IPS DF 19.7 (cell line): Measurements from ENCODE around the gene UBE2G1.
"Not testable (repeated sequence)": the region's sequence is repeated elsewhere in the genome, so short reads cannot be mapped to it uniquely, and the experiment has no call there.

Experiments
- DNase-seq: peaks from one replicate; pipeline ENCODE4 v3.0.0-alpha.2; 2013; ENCODE audit warnings: low read depth, low spot score

UBE2G1 gene

DNA sequence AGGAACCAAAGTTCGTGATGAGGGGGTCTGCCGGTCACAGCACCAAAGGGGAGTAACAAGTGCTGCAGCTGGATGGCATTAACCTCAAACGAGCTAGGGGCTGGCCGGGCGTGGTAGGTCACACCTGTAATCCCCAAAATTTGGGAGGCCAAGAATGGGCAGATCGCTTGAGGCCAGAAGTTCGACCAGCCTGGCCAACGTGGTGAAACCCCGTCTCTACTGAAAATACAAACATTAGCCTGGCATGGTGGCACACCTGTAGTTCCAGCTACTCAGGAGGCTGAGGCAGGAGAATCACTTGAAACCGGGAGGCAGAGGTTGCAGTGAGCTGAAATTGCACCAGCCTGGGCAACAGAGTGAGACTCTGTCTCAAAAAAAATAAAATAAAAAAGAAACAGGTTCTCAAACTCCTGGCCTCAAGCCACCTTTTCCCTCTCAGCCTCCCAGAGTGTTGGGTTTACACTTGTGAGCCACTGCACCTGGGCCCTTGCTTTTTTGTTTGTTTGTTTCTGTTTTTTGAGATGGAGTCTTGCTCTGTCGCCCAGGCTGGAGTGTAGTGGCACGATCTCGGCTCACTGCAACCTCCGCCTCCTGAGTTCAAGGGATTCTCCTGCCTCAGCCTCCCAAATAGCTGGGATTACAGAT lies 9.4 kb upstream of the UBE2G1 start:
- DNase-seq, result not testable (repeated sequence)

DNA sequence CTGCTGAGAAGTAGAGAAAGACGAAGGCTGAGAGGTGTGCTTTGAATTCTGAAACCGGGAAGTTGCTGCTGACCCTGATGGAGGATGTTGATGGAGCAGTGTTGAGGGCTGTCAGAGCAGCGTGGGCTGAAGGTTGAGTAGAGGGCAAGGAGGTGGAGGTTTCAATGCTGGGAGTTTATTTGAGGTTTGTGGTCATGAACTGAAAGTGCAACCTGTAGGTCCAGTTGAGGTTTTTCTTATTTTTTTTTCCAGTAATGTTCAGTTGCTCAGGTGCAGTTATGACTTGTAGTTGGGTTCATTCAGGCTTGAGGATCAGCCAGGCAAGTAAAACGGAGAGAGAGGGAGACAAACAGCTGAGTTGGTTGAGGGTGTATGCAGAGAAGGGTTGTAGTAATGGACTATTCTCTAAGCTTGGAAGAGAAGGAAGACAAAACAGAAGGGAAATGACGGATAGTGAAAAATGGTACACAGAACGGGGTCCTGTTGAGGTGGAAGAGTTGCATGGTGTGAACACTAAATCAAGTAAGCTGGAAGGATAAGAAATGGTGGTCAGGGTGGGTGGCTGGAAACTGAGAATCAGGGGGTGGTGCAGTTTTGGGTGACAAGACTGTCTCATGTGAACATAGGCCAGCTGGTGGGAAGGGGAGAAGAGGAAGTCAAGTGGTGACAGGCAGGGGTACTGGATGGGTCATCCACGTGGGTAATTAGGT lies 8.7 kb upstream of the UBE2G1 start:
- no peak for DNase-seq

DNA sequence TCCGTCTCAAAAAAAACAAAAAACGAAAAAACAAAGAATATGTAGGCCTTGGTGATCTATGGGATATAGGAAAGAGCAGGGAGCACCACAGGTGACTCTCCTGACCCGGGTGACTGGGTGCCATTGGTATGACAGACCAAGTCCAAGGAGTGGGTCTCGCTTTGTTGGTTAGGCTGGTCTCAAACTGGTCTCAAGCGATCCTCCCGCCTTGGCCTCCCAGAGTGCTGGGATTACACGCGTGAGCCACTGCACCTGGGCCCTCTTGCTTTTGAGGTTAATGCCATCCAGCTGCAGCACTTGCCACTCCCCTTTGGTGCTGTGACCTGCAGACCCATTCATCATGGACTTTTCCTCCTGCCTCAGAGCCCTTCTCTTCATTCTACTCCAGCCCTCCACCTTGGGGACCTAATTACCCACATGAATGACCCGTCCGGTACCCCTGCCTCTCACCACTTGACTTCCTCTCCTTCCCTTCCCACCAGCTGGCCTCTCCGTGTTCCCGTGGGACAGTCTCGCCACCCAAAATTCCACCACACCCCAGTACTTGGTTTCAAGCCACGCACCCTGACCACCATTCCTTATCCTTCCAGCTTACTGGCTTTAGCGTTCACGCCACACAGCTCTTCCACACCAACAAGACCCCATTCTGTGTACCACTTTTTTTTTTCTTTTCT lies 3.2 kb upstream of the UBE2G1 start:
- no peak for DNase-seq

DNA sequence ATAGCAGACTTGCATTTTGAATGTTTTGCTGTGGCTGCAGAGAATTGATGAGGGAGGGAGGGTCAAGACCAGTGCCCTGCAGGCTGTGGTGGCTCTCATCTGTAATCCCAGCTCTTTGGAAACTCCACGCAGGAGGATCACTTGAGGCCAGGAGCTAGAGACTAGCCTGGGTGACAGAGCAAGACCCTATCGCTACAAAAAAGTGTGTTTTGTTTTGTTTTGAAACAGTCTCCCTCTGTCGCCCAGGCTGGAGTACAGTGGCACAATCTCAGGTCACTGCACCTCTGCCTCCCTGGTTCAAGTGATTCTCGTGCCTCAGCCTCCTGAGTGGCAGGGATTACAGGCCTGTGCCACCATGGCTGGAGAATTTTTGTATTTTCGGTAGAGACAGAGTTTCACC lies 1.9 kb upstream of the UBE2G1 start:
- DNase-seq, result no peak

DNA sequence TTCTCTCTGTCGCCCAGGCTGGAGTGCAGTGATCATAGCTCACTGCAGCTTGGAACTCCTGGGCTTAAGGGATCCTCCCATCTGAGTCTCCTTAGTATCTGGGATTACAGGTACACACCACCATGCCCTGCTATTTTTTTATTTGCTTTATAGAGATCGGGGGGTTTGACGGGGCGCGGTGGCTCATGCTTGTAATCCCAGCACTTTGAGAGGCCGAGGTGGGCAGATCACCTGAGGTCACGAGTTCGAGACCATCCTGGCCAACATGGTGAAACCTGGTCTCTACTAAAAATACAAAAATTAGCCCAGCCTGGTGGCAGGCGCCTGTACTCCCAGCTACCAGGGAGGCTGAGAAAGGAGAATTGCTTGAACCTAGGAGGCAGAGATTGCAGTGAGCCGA lies 702 bp upstream of the UBE2G1 start:
- DNase-seq, result not testable (repeated sequence)

DNA sequence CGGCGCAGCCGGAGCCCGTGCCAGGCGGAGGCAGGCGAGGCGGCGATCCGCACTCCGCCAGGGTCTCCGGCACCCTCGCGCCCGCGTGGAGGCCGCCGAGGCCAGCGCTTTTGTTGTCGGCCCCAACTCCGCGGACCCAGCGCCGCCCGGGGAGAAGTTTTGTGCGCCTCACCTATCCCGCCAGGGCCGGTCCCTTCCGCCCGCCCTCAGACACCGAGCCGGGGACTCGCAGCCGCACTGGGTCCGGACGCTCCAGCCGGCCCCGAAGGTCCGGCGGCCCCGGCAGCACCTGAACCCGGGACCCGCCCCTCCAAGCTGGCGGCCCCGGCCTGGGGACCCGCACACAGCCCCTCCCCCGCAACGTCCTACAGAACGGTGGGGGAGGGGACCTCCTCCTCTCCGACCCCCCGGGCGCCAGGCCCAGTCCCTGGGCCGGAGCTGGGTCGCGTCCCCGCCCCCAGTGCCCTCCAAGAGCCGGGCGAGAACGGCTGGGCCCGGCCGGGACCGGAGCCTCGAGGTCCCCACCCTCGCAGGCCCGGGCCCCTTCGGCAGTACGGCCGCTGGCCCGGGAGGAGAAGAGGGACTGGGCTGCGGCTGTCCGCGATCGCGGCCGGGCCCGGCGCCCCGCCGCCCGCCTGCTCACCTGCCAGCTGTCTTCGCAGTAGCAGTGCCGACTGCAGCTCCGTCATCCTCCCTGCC lies 698 bp downstream of the UBE2G1 start:
- DNase-seq, result no peak

DNA sequence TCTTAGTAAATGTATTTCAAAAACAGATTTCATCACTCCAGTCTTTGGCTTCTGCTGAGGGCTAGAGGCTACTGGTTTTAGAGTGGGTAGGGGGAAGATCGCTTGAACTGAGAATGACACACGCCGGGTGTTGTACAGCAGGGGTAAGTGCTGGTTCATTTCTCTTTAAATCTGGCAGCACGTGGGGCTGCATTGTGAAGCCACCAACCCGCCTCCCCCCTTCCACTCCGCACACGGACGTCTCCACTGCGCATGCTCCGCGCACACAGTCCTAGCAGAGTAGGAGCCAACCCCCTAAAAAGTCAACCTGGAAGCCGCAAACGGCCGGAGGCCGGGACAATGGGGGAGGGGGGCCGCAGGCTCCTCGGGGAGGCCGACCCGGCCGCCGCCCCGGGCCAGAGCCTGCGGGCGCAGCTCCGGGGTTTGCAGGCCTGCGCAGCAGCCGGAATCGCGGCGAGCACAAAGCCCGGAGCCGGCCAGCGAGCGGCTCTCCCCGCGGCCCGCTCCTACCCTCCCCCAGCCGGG lies 1.3 kb downstream of the UBE2G1 start:
- peak; percentile 67 for DNase-seq

DNA sequence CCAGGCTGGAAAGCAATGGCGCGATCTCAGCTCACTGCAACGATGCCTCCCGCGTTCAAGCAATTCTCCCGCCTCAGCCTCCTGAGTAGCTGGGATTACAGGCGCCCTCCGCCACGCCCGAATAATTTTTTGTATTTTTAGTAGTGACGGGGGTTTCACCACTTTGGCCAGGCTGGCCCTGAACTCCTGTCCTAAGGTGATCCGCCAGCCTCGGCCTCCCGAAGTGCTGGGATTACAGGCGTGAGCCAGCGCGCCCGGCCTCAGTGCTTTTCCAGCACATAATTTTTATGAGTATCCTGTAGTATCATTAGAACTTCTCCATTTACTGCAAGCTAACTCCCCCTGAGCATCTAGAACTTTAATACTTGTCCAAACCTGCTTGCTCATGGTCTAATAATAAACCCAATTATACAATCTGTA lies 1.8 kb downstream of the UBE2G1 start:
- DNase-seq, result no peak

DNA sequence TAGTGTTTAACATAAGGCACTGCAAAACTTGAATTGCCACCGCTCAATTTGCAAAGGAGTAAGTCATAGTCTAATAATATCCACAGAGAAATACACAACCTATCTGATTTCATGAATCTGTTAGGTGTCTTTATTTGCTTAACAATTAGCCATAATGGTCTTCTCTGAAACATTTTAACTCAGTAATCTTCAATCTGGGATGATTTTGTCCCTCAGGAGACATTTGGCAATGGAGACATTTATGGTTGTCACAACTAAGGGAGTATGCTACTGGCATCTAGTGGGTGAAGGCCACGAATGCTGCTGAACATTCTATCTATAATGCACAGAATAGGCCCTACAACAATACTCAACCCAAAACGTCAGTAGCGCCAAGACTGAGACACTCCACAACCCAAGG lies 4.3 kb downstream of the UBE2G1 start:
- no peak for DNase-seq

DNA sequence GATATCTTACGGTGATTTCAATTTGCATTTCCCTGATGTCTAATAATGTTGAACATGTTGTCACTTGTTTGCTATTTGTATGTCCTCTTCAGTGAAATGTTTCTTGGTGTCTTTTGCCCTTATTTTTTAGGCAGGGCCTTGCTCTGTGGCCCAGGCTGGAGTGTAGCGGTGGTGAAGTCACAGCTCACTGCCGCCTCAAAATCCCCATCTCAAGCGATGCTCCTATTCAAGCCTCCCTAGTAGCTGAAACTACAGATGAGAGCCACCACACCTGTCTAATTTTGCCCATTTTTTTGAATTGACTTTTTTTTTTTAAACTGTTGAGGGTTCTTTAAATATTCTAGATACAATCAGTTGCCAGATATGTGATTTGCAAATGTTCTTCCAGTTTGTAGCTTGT lies 8.3 kb downstream of the UBE2G1 start:
- no peak for DNase-seq

DNA sequence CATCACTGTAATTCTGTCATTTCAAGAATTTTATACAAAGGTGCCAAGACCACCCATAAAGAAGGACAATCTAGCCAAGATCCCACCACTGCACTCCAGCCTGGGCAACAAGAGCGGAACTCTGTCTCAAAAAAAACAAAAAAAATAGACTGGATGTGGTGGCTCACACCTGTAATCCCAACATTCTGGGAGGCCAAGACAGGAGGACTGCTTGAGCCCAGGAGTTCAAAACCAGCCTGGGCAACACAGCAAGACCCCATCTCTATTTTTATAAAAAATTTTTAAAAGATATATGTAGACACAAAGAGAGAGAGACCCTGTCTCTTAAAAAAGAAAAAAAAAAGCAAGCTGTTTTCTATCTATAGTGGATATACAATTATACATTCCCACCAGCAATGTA lies 8.8 kb downstream of the UBE2G1 start:
- DNase-seq, result no peak

DNA sequence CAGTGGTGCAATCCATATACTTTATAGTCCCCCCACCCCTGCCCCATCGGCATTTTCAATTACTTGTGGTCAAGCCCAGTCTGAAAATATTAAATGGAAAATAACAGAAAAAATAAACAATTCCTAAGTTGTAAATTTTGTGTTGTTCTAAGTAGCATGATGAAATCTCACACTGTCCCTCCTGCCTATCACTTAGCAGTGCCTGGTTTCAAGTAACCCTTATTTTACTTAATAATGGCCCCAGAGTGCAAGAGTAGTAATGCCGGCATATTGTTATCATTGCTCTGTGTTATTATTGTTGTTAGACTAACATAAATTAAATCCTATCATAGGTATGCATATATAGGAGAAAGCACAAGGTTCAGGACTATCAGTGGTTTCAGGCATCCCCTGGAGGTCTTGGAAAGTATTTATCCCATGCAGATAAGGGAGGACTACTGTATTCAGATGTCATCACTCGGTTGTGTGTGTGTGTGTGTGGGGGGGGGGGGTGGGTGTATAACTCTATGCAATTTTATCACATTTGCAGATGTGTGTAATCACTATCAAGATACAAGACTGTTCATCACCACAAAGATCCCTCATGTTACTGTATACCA lies 9.3 kb downstream of the UBE2G1 start:
- no peak for DNase-seq

DNA sequence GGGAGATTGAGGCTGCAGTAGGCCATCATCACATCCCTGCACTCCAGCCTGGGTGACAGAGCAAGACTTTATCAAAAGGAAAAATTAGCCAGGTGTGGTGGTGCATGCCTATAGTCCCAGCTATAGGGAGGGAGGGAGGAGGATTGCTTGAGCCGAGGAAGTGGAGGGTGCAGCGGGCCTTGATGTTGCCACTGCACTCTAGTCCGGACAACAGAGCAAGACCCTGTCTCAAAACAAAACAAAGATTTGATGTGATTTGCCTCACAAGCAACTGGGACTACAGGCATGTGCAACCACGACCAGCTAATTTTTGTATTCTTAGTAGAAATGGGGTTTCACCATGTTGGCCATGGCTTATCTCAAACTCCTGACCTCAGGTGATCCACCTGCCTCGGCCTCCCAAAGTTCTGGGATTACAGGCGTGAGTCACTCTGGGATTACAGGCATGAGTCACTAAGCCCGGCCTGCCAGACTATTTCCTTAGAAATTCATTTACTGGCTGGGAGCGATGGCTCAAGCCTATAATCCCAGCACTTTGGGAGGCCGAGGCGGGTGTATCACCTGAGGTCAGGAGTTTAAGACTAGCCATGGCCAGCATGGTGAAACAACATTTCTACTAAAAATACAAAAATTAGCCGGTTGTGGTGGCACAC lies 11.5 kb downstream of the UBE2G1 start:
- DNase-seq, result no peak

DNA sequence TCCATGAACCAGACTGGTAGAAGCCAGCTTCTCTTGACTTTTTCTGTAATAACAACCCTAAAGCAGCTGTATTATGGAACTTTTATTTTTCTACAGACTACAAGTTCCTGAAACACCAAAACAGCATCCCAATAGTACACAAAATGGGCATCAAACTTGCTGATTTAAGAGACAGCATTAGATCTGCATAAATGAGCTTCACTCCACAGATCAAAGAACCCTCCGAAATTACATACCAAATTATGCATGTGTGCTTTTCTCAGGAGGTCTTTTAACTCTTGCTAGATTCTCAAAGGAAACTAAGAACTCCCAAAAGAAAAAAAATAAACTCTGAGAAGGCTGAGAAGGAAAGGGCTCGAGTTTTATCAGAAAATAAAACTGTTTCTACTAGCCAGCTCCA lies 12.3 kb downstream of the UBE2G1 start:
- DNase-seq, result no peak

DNA sequence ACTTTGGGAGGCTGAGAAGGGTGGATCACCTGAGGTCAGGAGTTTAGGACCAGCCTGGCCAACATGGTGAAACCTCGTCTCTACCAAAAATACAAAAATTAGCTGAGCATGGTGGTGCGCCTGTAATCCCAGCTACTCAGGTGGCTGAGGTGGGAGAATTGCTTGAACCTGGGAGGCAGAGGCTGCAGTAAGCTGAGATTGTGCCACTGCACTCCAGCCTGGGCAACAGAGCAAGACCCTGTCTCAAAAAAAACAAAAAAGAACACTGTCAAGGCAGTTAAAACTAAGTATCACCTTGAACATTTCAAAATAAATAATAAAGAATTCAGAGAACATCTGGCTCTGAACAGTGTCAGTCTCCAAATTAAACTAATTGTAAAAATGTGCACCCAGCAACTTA lies 16.3 kb downstream of the UBE2G1 start:
- DNase-seq, result not testable (repeated sequence)

DNA sequence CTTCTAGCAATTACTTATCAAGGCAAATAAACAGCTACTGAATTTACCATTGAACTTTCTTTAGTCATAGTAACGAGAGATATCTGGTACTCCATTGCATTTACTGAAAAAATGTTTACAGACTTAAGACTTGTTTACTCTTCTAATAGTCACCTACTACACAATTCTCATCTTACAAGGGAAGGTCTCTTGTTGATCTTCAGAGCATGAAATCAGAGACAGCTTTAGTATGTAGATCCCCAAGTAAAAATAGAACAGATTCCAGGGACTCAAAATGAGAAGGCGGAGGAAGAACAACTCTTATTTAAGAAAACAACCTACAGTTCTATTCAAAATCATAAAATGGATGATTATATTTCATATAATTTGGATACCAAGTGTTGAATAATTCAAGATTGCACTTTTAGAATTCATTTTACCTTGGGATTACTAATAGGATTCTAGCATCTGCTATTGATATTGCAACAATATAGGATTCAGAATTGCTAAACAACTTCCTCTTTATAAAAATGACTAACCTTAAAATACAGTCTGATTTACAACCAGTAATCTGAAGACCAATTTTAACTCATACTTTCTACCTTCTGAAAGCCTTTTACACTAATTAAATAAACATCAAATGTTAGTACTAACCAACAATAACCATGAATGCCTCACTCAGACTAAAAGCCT lies 20.8 kb downstream of the UBE2G1 start:
- DNase-seq, result no peak

DNA sequence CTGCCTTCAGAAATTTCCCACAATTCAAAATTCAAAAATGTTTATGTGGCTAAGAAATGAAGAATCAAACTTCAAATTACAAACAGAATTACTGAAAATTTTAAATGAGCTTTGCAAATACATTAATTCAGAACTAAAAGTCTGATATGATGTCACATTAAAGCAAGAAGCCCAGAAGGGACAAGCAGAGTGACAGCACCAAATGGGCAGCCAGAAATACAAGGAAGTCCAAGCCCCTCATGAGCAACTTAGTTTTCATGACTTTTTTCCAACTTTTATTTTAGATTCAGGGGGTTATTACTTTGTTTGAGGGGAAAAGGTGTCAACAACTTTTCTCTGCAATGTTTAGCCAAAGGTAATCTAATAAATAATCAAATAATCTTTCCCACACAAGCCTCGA lies 21.5 kb downstream of the UBE2G1 start:
- DNase-seq, result no peak

DNA sequence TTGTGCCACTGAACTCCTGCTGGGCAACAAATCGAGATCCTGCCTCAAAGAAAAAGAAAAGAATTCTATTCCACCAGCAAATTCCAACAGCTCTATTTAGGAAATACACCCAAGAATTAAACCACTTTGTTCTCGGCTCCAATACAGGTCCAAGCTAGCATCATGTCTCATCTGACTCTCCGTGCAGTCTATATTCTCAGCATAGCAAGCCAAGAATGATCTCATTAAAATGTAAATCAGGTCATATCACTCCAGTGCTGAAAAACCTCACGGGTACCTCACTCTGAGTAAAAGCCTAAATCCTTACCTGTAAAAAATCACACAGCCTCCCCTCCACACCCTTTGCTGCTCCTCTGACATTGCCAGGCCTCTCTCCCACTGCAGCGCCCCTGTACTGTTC lies 23.9 kb downstream of the UBE2G1 start:
- DNase-seq, result no peak

DNA sequence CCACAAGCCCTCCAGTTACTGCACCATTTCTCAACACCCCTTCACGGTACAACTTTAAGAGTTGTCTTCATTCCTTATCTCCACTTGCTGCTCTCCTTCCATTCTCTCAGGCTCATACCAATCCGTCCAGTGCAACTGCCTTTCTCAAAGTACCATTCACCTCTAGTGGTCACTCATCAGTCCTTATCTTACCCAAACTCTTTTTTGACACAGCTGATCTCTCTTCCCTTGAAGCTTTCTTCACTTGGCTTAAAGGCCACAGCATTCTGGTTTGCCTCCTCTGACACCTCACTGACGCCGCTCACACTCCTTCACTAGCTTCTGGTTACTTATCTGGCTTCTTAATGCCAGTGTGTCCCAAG lies 24.9 kb downstream of the UBE2G1 start:
- no peak for DNase-seq

DNA sequence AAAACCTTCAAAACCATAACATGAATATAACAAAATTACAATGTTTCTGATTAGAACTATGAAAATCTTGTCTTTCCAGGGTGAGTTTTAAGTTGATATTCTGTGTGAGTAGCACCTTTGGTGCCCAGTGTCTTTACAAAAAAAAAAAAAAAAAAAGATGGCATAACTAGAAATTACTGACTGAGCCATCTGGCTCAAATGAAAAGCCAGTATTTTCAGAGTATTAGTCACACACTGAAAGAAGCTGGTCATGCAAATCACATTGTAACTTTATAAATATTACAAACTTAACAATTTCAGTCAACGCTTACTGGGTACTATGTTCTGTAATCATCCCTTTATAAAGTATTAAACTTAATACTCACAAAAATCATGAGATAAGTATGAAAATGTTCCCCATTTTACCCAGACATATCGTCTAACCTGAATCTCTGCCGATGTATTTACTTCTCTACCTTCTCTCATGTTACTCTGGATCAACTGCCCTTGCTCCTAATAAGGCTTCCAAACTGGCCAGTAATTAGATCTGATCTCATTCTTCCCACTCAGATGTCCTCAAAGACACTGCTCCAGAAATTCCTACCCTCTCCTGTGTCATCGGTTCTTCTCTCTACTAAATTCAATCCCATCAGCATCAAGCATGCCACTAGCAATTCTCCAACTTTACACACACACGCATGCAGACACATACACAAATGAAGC lies 25.4 kb downstream of the UBE2G1 start:
- no peak for DNase-seq
